Esophagus squamous epithelium (tissue), 5 donors: ENCODE data around the gene COQ9. TPM values are rescaled to one million over a fixed set of nuclear protein-coding genes. Genes with fewer than 3 reads are reported as not detected.
"Not testable (repeated sequence)": the region's sequence is repeated elsewhere in the genome, so short reads cannot be mapped to it uniquely, and the experiment has no call there.

Source experiments
- DNase-seq: peaks from one replicate; lab custom pipeline; 2025; lab: John Stamatoyannopoulos, UW
- H3K27ac ChIP-seq, 4 donors: fragments of 200-600 bp; sonication (generic); one replicate each; pipeline ENCODE4 v1.5.1; 2016 to 2019; ENCODE audit warnings: mild to moderate bottlenecking in 1 of 4
- H3K27me3 ChIP-seq, 4 donors: fragments of 200-600 bp; sonication (generic); 1 replicate in 3 of 4; 2 replicates in 1 of 4; pipeline versions ENCODE4 v1.5.1 to v1.6.0; 2017 to 2021; ENCODE audit warnings: antibody characterized with exemption in 1 of 4
- H3K36me3 ChIP-seq, 3 donors: fragments of 200-600 bp; sonication (generic); one replicate each; pipeline ENCODE4 v1.5.1; 2016 to 2019
- H3K4me1 ChIP-seq, 3 donors: fragments of 200-600 bp; sonication (generic); one replicate each; pipeline ENCODE4 v1.5.1; 2017 to 2019
- H3K4me3 ChIP-seq, 4 donors: fragments of 200-600 bp; sonication (generic); 1 replicate in 3 of 4; 2 replicates in 1 of 4; pipeline ENCODE4 v1.5.1; 2016 to 2019; ENCODE audit warnings: mild to moderate bottlenecking in 2 of 4, moderate library complexity in 1 of 4
- H3K9me3 ChIP-seq, 3 donors: fragments of 200-600 bp; sonication (generic); one replicate each; pipeline ENCODE4 v1.5.1; 2016 to 2019
- CTCF ChIP-seq, 6 experiments: fragments of 450-650 bp in 4 of 6; fragments of 200-600 bp in 2 of 6; sonication (generic) in 2 of 6; IDR thresholded peaks; one replicate each; pipeline ENCODE4 v1.5.1; 2016 to 2019; ENCODE audit warnings: antibody characterized with exemption in 6 of 6, mild to moderate bottlenecking in 4 of 6, moderate library complexity in 4 of 6
- POLR2A ChIP-seq, 4 donors: fragments of 450-650 bp; IDR thresholded peaks; one replicate each; pipeline ENCODE4 v1.6.1; 2017; ENCODE audit warnings: antibody characterized with exemption in 4 of 4, mild to moderate bottlenecking in 4 of 4, moderate library complexity in 3 of 4
- WGBS, 2 donors: methylation state at CpG; one replicate each; pipeline ENCODE4 v1.1.5; 2018; 5-methylcytosine and 5-hydroxymethylcytosine counted together
- intact Hi-C: fragments of 100-400 bp; cut with DNase I; formaldehyde crosslinking; loops from one replicate; pipeline ENCODE4 v1.15.0; 2022
- total RNA-seq, 4 donors: library from RNA; depleted of rRNA; stranded (reverse); fragments of >200 nt; gene quantifications; one replicate each; pipeline ENCODE4 v1.1.0, GENCODE V29; 2016
- donor health status: DM: yes; HTN: yes; CAD: no.

COQ9 gene
- total RNA-seq, result 10 to 100 TPM; 43.6 to 62.0 (median 53.4) TPM

- DNase-seq, result peak; percentile 62
- Histone ChIP-seq H3K9me3 (no peaks in the 10 kb centered on the region), H3K36me3 (peaks cover 0 to 20% (median 5%) of the 10 kb centered on the region in 3 donors), H3K4me3 (peak within 1 kb of the TSS; percentile 67 to 90 (median 74)), H3K27me3 (no peaks in the 10 kb centered on the region), H3K4me1 (peaks cover 14 to 45% (median 21%) of the 10 kb centered on the region in 3 donors), H3K27ac (peak within 1 kb of the TSS; percentile 92 to 93 (median 92))
- TF ChIP-seq CTCF (IDR thresholded peaks at IDR 0.05) (peak in 1 of 6 experiments; percentile 26), POLR2A (IDR thresholded peaks at IDR 0.05) (peak in 3 of 4 donors; percentile 44 to 86 (median 76))
- intact Hi-C loops, result no loop called here
- WGBS, 2 donors, result 0% methylated on average over 1 to 27 of the region's 68 CpGs
Observed at GRCh38 chr16:57447186-57447962, at the start of gene COQ9, which contains the start of gene CIAPIN1. Gene COQ9, plus strand, starts transcription at chr16:57447479. Its CDS starts 27 bp downstream, at chr16:57447506. Gene CIAPIN1, minus strand, starts transcription at chr16:57447385. Its CDS starts 6,457 bp downstream, at chr16:57440928.

GRCh38 chr16:57397493-57397892 lies 49.8 kb upstream of the COQ9 start:
- DNase-seq, H3K9me3 ChIP-seq, intact Hi-C loops, H3K27ac ChIP-seq, H3K4me3 ChIP-seq, H3K36me3 ChIP-seq, H3K27me3 ChIP-seq: not testable (repeated sequence)
- H3K4me1 ChIP-seq, result peaks cover 6 to 51% (median 20%) of the 10 kb centered on the region in 3 donors
- 72 to 76% methylated on average over 4 of the region's 4 CpGs for WGBS, 2 donors

GRCh38 chr16:57401943-57402640 lies 45.2 kb upstream of the COQ9 start:
- DNase-seq, result no peak
- Histone ChIP-seq H3K4me1 (peaks cover 0 to 18% (median 3%) of the 10 kb centered on the region in 3 donors), H3K9me3 (no peaks in the 10 kb centered on the region), H3K4me3 (no peak overlapping the region), H3K27ac (no peak overlapping the region), H3K27me3 (no peaks in the 10 kb centered on the region), H3K36me3 (no peaks in the 10 kb centered on the region)
- TF ChIP-seq POLR2A (IDR thresholded peaks at IDR 0.05) (no peak), CTCF (IDR thresholded peaks at IDR 0.05) (no peak)
- 20 to 60% methylated on average over 1 to 2 of the region's 7 CpGs for WGBS, 2 donors
- intact Hi-C loops, result no loop called here

GRCh38 chr16:57403965-57404817 lies 43.1 kb upstream of the COQ9 start, which contains the start of gene CCL17:
Gene CCL17, plus strand, starts transcription at chr16:57404767. Its CDS starts 9,166 bp downstream, at chr16:57413933.
- Histone ChIP-seq H3K27ac (no peak within 1 kb of the TSS), H3K27me3 (no peaks in the 10 kb centered on the region), H3K4me1 (peaks cover 0 to 15% (median 0%) of the 10 kb centered on the region in 3 donors), H3K9me3 (no peaks in the 10 kb centered on the region), H3K4me3 (no peak within 1 kb of the TSS), H3K36me3 (no peaks in the 10 kb centered on the region)
- DNase-seq, result no peak
- WGBS, 2 donors, result 77% methylated on average over 17 of the region's 17 CpGs
- TF ChIP-seq CTCF (IDR thresholded peaks at IDR 0.05), result no peak
- no peak for TF ChIP-seq POLR2A (IDR thresholded peaks at IDR 0.05)
- intact Hi-C loops, result no loop called here

- TF ChIP-seq POLR2A (IDR thresholded peaks at IDR 0.05), result no peak
- 76 to 84% methylated on average over 3 of the region's 3 CpGs for WGBS, 2 donors
- H3K4me3 ChIP-seq, result no peak overlapping the region
- H3K27me3 ChIP-seq, result no peaks in the 10 kb centered on the region
- H3K4me1 ChIP-seq, result peaks cover 0 to 24% (median 7%) of the 10 kb centered on the region in 3 donors
- no peaks in the 10 kb centered on the region for H3K9me3 ChIP-seq
- H3K27ac ChIP-seq, result no peak overlapping the region
- intact Hi-C loops, result no loop called here
- no peak for DNase-seq
- H3K36me3 ChIP-seq, result no peaks in the 10 kb centered on the region
Observed at GRCh38 chr16:57405097-57405496, 42.2 kb upstream of the COQ9 start.
